ENCODE measurements around the gene NT5DC4.

DNA sequence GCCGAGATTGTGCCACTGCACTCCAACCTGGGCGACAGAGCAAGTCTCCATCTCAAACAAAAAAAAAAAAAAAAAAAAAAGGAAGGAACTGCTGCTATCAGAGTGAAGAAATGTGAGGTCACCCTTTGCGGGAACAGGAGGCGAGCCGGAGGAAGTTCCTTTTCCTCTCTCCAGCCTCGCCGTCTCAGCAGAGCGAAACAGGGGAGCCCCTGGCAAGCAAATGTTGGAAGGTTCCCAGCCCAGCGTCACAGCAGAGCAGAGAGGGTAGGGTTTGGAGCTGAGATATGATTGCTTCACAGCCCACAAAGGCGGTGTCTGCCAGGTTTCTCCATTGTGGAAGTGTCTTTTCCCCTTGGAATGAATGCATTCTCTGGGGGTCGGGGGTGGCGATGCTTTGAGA is 46.6 kb upstream of the NT5DC4 start:
- no peak for TF ChIP-seq SIN3A (IDR thresholded peaks at IDR 0.05; ENCODE audit: borderline replicate concordance, insufficient read depth, low read length)
- TF ChIP-seq POLR2AphosphoS5 (IDR thresholded peaks at IDR 0.05; ENCODE audit: low read depth, low read length), result no peak
- no peak for TF ChIP-seq REST (IDR thresholded peaks at IDR 0.05; ENCODE audit: insufficient read depth in 1 of 2, low read depth in 2 of 2, low read length in 2 of 2)

Data from PFSK-1 (cell line).